ENCODE data around the gene PDGFD. TPM values are rescaled to one million over a fixed set of nuclear protein-coding genes. Genes with fewer than 3 reads are reported as not detected.

Gene PDGFD
- total and polyA plus RNA-seq, 9 donors, result 42.8 to 134 (median 77.9) TPM

DNA sequence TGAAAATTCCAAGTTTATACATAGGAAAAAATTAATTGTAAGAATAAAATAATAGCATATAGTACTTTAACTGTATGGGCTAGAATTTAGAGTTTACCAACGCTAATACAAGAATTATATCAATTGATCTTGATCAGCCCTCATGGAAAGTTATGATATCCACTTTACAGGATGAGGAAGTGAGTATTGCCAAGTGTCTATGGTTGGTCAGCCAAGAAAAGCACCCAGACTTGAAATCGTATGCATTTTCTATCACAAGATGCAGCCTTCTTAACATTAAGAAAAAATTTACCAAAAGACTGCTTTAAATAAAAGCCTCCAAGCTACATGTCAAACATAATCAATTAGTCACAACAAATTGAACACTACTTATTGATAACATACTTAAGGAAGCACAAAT is 74.5 kb downstream of the PDGFD start:
- Histone ChIP-seq H3K27me3 (no peaks in the 10 kb centered on the region), H3K27ac (no peak overlapping the region), H3K36me3 (no peaks in the 10 kb centered on the region), H3K9me3 (no peaks in the 10 kb centered on the region), H3K4me1 (ENCODE audit: insufficient read depth) (no peaks in the 10 kb centered on the region), H3K4me3 (no peak overlapping the region)
- DNase-seq, result no peak
- WGBS, 3 donors, result 84 to 87% (median 86%) methylated on average over 2 of the region's 2 CpGs
- intact Hi-C loops (cut with DNase I), result no loop called here
- no peak for TF ChIP-seq POLR2A (IDR thresholded peaks at IDR 0.05)
- TF ChIP-seq EP300 (IDR thresholded peaks at IDR 0.05), result no peak
- TF ChIP-seq, protein P1, sequence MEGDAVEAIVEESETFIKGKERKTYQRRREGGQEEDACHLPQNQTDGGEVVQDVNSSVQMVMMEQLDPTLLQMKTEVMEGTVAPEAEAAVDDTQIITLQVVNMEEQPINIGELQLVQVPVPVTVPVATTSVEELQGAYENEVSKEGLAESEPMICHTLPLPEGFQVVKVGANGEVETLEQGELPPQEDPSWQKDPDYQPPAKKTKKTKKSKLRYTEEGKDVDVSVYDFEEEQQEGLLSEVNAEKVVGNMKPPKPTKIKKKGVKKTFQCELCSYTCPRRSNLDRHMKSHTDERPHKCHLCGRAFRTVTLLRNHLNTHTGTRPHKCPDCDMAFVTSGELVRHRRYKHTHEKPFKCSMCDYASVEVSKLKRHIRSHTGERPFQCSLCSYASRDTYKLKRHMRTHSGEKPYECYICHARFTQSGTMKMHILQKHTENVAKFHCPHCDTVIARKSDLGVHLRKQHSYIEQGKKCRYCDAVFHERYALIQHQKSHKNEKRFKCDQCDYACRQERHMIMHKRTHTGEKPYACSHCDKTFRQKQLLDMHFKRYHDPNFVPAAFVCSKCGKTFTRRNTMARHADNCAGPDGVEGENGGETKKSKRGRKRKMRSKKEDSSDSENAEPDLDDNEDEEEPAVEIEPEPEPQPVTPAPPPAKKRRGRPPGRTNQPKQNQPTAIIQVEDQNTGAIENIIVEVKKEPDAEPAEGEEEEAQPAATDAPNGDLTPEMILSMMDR (IDR thresholded peaks at IDR 0.05), result no peak

DNA sequence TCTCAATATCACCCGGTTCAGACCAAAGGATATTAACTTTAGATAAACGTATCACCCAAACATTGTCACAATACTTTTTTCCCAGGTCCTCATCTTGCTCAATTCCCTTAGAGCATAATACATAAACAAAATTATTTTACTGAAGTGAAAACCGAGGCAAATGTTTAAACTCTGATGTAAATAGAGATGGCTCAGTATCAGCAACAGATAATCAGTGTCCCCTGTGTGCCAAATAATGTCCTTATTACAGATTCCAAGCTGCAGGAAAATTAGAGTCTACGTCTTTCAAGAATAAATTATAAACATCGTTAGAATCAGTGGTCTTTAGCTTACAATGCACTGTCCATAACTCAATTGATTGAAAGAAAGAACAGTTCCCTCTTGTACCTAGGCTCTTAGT is 77.3 kb downstream of the PDGFD start:
- no peak for DNase-seq

DNA sequence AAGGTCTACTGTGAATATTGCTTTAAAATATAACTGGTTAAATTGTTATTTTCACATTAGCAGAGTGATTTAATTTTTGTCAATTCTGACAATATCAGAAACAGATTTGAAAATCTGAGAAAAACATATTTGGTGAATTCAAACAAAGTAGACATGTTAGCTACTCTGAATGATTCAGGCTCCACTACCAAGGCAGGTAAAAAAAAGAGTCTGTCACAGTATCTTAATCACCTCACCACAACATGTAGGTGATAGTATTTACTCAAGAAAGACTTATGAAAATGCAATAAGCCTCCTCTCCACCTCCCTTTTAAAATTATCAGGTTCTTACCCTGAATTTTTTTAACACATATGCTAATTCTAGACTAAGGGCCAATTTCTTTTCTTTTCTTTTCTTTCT is 85.0 kb downstream of the PDGFD start:
- H3K4me1 ChIP-seq (ENCODE audit: insufficient read depth), result no peaks in the 10 kb centered on the region
- no peak for DNase-seq
- H3K9me3 ChIP-seq, result no peaks in the 10 kb centered on the region
- H3K36me3 ChIP-seq, result no peaks in the 10 kb centered on the region
- H3K4me3 ChIP-seq, result no peak overlapping the region
- TF ChIP-seq EP300 (IDR thresholded peaks at IDR 0.05) (no peak), POLR2A (IDR thresholded peaks at IDR 0.05) (no peak)
- TF ChIP-seq, protein P1 (IDR thresholded peaks at IDR 0.05), result no peak
- no peak overlapping the region for H3K27ac ChIP-seq
- H3K27me3 ChIP-seq, result no peaks in the 10 kb centered on the region
- intact Hi-C loops (cut with DNase I), result no loop called here

More for the DNA sequence above, 77.3 kb downstream of the PDGFD start:
- H3K27ac ChIP-seq, result no peak overlapping the region
- intact Hi-C loops (cut with DNase I), result no loop called here
- no peak overlapping the region for H3K4me3 ChIP-seq
- no peaks in the 10 kb centered on the region for H3K36me3 ChIP-seq
- H3K4me1 ChIP-seq (ENCODE audit: insufficient read depth), result no peaks in the 10 kb centered on the region
- TF ChIP-seq, protein P1 (IDR thresholded peaks at IDR 0.05), result no peak
- no peak for TF ChIP-seq POLR2A (IDR thresholded peaks at IDR 0.05)
- no peaks in the 10 kb centered on the region for H3K9me3 ChIP-seq
- WGBS, 3 donors, result 72 to 78% (median 73%) methylated on average over 5 of the region's 5 CpGs
- H3K27me3 ChIP-seq, result no peaks in the 10 kb centered on the region

DNA sequence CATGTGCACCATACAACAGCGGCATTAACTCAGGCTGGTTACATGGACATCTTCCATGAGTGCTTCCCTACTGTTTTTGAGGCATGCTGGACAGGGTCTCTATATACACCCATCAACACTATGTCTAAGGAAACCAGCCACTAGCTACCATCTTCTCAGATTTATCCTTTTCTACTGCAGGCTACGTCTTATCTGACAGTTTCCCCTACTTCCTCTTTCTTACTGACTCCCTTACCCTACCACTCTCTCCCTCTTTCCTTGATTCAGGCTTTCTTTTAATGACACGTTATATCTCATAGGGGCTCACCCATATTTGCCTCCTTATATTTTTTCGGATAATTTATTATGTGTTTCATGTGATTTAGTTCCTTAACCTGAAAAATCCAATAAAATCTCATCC is 85.7 kb downstream of the PDGFD start:
- WGBS, 3 donors, result 74 to 83% (median 82%) methylated on average over 4 of the region's 4 CpGs
- no peak for DNase-seq
- intact Hi-C loops (cut with DNase I), result no loop called here
- Histone ChIP-seq H3K4me1 (ENCODE audit: insufficient read depth) (no peaks in the 10 kb centered on the region), H3K27me3 (no peaks in the 10 kb centered on the region), H3K27ac (no peak overlapping the region), H3K36me3 (no peaks in the 10 kb centered on the region), H3K4me3 (no peak overlapping the region), H3K9me3 (no peaks in the 10 kb centered on the region)
- no peak for TF ChIP-seq POLR2A (IDR thresholded peaks at IDR 0.05)
- TF ChIP-seq, protein P1 (IDR thresholded peaks at IDR 0.05), result no peak
- TF ChIP-seq EP300 (IDR thresholded peaks at IDR 0.05), result no peak

DNA sequence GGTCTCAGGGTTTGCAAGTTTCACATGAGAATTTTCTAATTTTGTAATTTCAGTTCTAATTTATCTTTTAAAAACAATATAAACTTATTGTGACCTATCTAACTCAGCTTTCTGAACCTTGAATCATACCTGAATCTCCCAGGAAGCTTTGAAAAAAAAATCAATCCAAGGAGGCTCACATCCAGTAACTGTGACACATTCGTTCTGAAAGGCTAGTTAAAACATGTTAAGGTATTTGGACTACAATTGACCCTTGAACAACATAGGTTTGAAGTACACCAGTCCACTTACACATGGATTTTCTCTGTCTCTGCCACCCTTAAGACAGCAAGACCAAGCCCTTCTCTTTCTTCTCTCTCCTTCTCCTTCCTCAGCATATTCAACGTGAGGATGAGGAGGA is 87.5 kb downstream of the PDGFD start:
- no peak for DNase-seq
- Histone ChIP-seq H3K27me3 (no peaks in the 10 kb centered on the region), H3K9me3 (no peaks in the 10 kb centered on the region), H3K4me3 (no peak overlapping the region), H3K36me3 (no peaks in the 10 kb centered on the region), H3K27ac (no peak overlapping the region), H3K4me1 (ENCODE audit: insufficient read depth) (no peaks in the 10 kb centered on the region)
- TF ChIP-seq, protein P1 (IDR thresholded peaks at IDR 0.05), result no peak
- no peak for TF ChIP-seq EP300 (IDR thresholded peaks at IDR 0.05)
- no peak for TF ChIP-seq POLR2A (IDR thresholded peaks at IDR 0.05)
- intact Hi-C loops (cut with DNase I), result no loop called here
- 88 to 96% (median 91%) methylated on average over 2 of the region's 2 CpGs for WGBS, 3 donors

All from ovary (tissue), 9 donors.